Calu3 (cell line): Measurements from ENCODE around the gene ADGRG6. TPM values are rescaled to one million over a fixed set of nuclear protein-coding genes. Genes with fewer than 3 reads are reported as not detected.

Source experiments
- BruUV-seq: library from RNA; stranded (reverse); fragments of 400-500 nt; replicated peaks from 2 replicates; lab custom pipeline; 2021; lab: Mats Ljungman, UMichigan
- CTCF ChIA-PET: fragments of 300-600 bp; sonication (Branson Sonifier 250); formaldehyde crosslinking; loops from one replicate; lab custom pipeline; 2022; ENCODE audit warnings: antibody characterized with exemption; lab: Charles Lee
- DNase-seq: peaks from one replicate; pipeline ENCODE4 v3.0.0; 2022
- H3K27ac Mint-ChIP-seq: one replicate; pipeline ENCODE4 v1.8.0; 2022; ENCODE audit warnings: mixed read lengths; ENCODE audit not compliant: unreplicated experiment
- H3K27me3 Mint-ChIP-seq: one replicate; pipeline ENCODE4 v1.8.0; 2022; ENCODE audit warnings: mixed read lengths; ENCODE audit not compliant: unreplicated experiment
- H3K36me3 Mint-ChIP-seq: one replicate; pipeline ENCODE4 v1.8.0; 2022; ENCODE audit warnings: mild to moderate bottlenecking, moderate library complexity, mixed read lengths; ENCODE audit not compliant: insufficient read depth, unreplicated experiment
- H3K4me1 Mint-ChIP-seq: one replicate; pipeline ENCODE4 v1.8.0; 2022; ENCODE audit warnings: mild to moderate bottlenecking, low read depth, mixed read lengths; ENCODE audit not compliant: unreplicated experiment
- H3K4me3 Mint-ChIP-seq: one replicate; pipeline ENCODE4 v1.8.0; 2022; ENCODE audit warnings: mild to moderate bottlenecking, low read depth, moderate library complexity, mixed read lengths; ENCODE audit not compliant: unreplicated experiment
- H3K9me3 Mint-ChIP-seq: one replicate; pipeline ENCODE4 v1.8.0; 2022; ENCODE audit warnings: low read depth, mixed read lengths; ENCODE audit not compliant: unreplicated experiment
- CTCF ChIP-seq: fragments of 200-600 bp; IDR thresholded peaks from one replicate; pipeline ENCODE4 v1.8.0; 2022; ENCODE audit warnings: antibody characterized with exemption; ENCODE audit not compliant: unreplicated experiment
- intact Hi-C: fragments of 100-400 bp; cut with micrococcal nuclease; formaldehyde crosslinking; loops from one replicate; pipeline ENCODE4 v1.10.0; 2022; ENCODE audit not compliant: unreplicated experiment
- total RNA-seq: library from RNA; stranded (reverse); gene quantifications from 2 replicates; pipeline ENCODE4 v1.2.3, GENCODE V29; 2022

ADGRG6 gene
- total RNA-seq, 1 experiment from 2014 or later = 109 TPM

GRCh38 chr6:142290851-142291250 lies 11.0 kb upstream of the ADGRG6 start:
- Mint-ChIP-seq H3K27me3 (no peaks in the 10 kb centered on the region), H3K4me1 (no peaks in the 10 kb centered on the region), H3K27ac (no peak overlapping the region), H3K4me3 (no peak overlapping the region), H3K9me3 (peaks cover 5% of the 10 kb centered on the region), H3K36me3 (no peaks in the 10 kb centered on the region)
- TF ChIP-seq CTCF = no peak
- BruUV-seq = no TSS peak
- DNase-seq = no peak
- CTCF ChIA-PET = no interaction called here
- intact Hi-C loops = no loop called here

DNA sequence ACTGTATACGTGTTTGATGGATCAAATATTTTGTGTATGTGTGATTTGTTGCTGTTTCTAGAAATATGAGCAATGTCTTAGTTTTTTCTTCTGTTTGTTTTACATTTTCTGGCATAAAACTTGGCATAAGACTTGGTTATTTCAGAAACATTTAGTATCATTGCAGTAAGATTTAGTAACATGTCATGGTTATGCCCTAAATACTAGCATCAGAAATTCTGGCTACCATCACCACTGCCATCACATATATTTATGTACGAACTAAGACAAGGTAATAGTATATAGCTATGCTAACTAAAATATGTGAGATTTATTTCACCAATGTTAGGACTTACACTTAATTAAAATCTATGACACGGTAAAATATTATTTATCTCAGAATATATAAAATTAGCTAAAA lies 10.3 kb upstream of the ADGRG6 start:
- CTCF ChIA-PET = no interaction called here
- no peak overlapping the region for H3K27ac Mint-ChIP-seq
- H3K9me3 Mint-ChIP-seq = peaks cover 5% of the 10 kb centered on the region
- no peaks in the 10 kb centered on the region for H3K36me3 Mint-ChIP-seq
- no TSS peak for BruUV-seq
- no peak overlapping the region for H3K4me3 Mint-ChIP-seq
- DNase-seq = no peak
- no peak for TF ChIP-seq CTCF
- peaks cover 6% of the 10 kb centered on the region for H3K4me1 Mint-ChIP-seq
- no peaks in the 10 kb centered on the region for H3K27me3 Mint-ChIP-seq
- intact Hi-C loops = no loop called here

DNA sequence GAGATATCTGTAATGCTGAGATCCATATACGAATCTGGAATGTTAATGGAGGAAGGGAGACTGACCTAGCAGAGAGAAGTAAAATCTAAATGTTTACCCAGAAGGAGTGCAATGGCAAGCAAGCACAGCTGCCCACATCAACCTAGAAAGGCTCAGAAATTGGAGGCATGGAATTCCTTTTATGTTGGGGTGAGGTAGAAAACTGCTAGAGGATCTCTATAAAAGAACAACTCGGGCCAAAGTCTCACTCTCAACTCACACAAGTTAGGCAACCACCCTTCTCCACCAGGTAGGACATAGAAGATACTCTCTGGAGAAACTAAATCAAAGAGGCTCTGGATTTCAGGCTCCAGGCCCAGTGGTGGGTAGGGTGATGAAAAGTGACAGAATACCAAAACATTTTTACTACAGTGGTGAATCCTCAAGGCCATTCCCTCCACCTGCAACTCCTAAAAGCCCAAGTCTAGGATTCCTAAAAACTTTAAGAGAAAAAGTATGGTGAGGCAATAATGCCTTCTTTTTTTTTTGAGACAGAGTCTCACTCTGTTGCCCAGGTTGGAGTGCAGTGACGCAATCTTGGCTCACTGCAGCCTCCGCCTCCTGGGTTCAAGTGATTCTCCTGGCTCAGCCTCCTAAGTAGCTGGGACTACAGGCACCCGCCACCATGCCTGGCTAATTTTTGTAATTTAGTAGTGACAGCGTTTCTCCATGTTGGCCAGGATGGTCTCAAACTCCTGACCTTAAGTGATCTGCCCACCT lies 9.5 kb upstream of the ADGRG6 start:
- Mint-ChIP-seq H3K36me3 (no peaks in the 10 kb centered on the region), H3K27ac (no peak overlapping the region), H3K27me3 (no peaks in the 10 kb centered on the region), H3K9me3 (peaks cover 5% of the 10 kb centered on the region), H3K4me1 (peaks cover 15% of the 10 kb centered on the region), H3K4me3 (no peak overlapping the region)
- DNase-seq = no peak
- intact Hi-C loops = no loop called here
- no peak for TF ChIP-seq CTCF
- CTCF ChIA-PET = no interaction called here
- BruUV-seq = no TSS peak

GRCh38 chr6:142293121-142293520 lies 8.7 kb upstream of the ADGRG6 start:
- BruUV-seq = no TSS peak
- CTCF ChIA-PET = no interaction called here
- no peak overlapping the region for H3K27ac Mint-ChIP-seq
- intact Hi-C loops = no loop called here
- no peak for TF ChIP-seq CTCF
- no peak for DNase-seq
- H3K27me3 Mint-ChIP-seq = no peaks in the 10 kb centered on the region
- no peak overlapping the region for H3K4me3 Mint-ChIP-seq
- peaks cover 4% of the 10 kb centered on the region for H3K36me3 Mint-ChIP-seq
- H3K4me1 Mint-ChIP-seq = peaks cover 23% of the 10 kb centered on the region
- peaks cover 5% of the 10 kb centered on the region for H3K9me3 Mint-ChIP-seq
